Measurements from ENCODE around the gene SLC22A12.
"Not testable (repeated sequence)": the region's sequence is repeated elsewhere in the genome, so short reads cannot be mapped to it uniquely, and the experiment has no call there.

Gene SLC22A12

DNA sequence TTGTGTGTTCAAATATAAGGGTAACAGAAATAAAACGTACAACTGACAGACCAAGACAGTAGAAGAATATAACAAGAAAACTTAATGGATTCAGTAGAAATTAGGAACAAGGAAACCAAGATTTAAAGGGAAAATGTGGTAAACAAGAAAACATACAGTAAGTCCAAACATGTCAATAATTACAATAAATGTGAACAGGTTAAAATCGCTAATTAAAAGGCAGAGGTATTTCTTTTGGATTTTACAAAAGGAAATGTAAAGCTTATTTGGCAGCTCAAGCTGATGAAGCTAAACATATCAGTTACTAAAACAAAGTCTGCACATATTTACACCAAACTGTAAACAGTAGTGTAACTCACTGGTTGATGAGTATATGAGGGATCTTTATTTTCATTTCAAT, 2.3 kb upstream of the SLC22A12 start:
- no peak for DNase-seq (ENCODE audit: low spot score)

DNA sequence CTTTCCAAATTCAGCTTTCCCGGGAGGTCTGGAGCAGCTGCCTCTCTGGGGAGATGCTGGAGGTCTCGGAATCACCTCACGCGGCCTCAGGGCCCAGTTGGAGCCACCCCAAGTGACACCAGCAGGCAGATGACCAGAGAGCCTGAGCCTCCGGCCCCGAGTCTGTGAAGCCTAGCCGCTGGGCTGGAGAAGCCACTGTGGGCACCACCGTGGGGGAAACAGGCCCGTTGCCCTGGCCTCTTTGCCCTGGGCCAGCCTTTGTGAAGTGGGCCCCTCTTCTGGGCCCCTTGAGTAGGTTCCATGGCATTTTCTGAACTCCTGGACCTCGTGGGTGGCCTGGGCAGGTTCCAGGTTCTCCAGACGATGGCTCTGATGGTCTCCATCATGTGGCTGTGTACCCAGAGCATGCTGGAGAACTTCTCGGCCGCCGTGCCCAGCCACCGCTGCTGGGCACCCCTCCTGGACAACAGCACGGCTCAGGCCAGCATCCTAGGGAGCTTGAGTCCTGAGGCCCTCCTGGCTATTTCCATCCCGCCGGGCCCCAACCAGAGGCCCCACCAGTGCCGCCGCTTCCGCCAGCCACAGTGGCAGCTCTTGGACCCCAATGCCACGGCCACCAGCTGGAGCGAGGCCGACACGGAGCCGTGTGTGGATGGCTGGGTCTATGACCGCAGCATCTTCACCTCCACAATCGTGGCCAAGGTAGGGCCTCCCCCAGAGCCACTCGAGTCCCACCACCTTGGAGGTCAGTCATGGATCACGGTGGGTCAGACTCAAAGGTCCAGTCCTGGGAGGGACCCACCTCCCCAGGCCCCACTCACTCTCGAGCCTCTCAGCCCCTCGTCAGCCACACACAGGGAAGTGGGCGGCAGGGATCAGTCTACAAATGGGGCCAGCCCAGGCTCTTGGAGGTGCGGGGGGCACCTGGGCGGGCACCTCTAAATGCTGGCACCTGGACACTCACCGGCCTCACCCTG, 525 bp downstream of the SLC22A12 start:
- DNase-seq (ENCODE audit: low spot score): no peak

DNA sequence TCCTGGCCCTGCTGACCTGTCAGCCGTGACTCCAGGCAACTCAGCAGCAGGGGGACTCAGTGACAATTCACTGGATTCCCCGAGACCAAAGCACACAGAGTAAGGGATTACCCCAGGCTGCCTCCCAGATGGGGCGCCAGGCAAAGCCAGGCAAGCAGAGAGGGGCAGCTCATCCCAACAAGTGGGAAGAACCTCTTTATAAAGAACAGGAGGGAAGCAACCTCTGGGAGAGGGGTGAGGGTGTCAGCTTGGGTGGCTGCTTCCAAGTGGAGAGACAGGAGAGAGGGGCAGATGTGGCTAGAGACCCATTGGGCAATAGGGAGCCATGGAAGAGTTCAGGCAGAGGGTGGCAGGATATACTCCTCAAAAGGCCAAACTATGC, 1.2 kb downstream of the SLC22A12 start:
- DNase-seq (ENCODE audit: low spot score): no peak

GRCh38 chr11:64592656-64593055, 1.6 kb downstream of the SLC22A12 start:
- no peak for DNase-seq (ENCODE audit: low spot score)

- no peak for DNase-seq (ENCODE audit: low spot score)
Measured at GRCh38 chr11:64593156-64594105, 2.4 kb downstream of the SLC22A12 start.

DNA sequence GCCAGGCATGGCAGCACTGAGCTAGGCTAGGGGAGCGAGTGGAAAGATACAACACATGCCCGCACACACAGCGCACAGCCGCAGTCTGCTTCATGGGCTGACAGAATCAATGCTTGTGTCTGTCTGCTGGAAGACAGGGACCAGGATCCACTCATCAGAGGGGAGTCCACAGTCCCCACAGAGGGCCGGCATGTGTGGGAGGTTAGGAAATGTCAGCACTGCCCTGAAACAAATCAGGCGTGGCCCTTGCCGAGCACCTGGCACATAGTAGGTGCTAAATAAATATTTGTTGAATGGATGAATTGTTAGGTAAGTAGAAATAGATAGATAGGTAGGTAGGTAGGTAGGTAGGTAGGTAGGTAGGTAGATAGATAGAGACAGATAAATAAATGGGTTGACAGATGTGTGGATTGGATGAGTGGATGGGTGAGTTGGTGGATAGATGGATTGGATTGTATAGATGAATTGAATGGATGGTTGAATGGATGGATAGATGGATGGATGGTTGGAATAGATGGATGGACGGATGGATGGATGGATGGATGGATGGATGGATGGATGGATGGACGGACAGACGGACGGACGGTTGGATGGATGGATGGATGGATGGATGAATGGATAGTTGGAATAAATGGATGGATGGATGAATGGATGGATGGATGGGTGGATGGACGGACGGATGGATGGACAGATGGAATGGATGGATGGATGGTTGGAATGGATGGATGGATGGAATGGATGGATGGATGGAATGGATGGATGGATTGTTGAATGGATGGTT, 3.3 kb downstream of the SLC22A12 start:
- no peak for DNase-seq (ENCODE audit: low spot score)

DNA sequence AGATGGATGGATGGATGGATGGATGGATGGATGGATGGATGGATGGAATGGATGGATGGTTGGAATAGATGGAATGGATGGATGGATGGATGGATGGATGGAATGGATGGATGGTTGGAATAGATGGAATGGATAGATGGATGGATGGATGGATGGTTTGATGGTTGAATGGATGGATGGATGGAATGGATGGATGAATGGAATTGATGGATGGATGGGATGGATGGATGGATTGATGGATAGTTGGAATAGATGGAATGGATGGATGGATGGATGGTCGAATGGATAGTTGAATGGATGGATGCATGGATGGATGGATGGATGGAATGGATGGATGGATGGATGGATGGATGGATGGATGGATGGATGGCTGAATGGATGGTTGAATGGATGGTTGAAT, 4.9 kb downstream of the SLC22A12 start:
- not testable (repeated sequence) for DNase-seq (ENCODE audit: low spot score)

- no peak for DNase-seq (ENCODE audit: low spot score)
Measured at GRCh38 chr11:64597671-64598101, 6.7 kb downstream of the SLC22A12 start.

DNA sequence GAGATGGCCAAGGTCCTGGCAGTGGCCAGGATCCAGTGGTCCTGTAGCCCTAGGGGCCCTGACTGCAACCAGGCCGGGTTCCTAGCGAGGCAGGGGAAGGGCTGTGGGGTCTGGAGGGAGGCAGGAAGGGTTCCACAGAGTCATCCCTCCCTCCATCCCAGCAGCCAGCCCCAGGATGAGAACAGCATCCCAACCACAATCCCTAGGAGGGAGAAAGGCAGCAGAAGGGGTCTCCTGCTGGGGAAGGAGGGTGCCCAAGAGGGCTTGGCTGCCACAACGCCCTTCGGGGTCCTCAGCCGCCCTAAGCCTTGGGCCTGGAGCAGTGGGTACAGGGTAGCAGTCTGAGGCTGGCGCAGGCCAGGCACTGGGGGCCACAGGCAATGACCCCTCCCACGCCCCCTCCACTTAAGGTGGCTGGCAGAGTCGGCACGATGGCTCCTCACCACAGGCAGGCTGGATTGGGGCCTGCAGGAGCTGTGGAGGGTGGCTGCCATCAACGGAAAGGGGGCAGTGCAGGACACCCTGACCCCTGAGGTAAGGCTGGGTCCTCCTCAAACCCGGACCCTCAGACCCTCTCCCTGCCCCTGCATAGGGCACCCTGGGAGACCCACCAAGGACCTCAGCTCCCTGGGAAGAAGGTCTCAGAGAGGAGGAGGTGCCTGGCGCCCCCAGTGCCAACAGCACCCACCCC, 7.2 kb downstream of the SLC22A12 start:
- DNase-seq (ENCODE audit: low spot score): no peak

DNA sequence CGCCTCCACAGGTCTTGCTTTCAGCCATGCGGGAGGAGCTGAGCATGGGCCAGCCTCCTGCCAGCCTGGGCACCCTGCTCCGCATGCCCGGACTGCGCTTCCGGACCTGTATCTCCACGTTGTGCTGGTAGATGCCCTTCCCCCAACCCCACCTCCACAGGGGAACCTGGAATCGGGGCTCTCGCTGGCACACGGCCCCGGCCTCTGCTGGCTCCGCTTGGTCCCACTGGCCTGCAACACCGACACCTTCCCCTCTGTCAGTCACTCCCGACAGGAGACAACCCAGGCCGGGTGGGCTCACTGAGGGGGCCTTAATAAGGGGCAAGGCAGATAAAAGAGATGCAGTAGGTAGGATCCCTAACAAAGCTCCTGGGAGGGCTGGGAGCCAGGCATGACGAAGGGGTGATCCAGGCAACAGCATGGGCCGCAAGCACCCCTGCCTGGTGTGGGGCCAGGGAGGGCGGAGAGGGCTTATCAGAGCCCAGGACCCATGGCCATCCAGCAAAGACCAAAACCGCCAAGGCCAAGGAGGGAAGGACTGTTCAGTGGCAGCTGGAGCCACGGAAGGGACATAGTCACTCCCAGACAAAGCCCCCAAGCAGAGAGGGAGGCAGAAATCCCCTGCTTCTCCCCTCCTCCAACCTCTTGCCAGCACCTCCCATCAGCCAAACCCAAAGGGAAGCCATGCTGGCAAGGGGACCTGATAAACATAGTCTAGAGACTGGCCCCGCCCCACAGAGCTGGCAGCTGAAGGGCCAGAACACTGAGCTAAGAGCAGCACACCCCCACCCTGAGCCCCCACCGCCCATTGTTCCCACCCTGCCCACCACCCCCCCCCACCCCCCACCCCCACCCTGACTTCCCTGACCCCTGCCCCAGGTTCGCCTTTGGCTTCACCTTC, 8.0 kb downstream of the SLC22A12 start:
- DNase-seq (ENCODE audit: low spot score): no peak

DNA sequence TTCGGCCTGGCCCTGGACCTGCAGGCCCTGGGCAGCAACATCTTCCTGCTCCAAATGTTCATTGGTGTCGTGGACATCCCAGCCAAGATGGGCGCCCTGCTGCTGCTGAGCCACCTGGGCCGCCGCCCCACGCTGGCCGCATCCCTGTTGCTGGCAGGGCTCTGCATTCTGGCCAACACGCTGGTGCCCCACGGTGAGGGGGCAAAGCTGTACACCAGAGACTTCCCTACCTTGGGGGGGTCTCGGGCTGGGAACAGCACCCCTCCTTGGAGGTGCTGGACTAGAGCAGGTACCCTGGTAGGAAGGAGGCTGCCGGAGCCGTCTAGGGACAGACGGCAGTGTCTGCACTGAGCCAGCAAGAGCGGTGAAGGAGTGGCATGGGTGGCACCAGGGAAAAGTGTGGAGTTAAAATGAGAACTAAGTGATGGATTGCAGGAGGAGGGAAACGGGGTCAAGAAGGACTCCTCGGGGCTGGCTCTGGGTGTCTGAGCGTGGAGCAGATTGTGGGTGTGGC, 8.7 kb downstream of the SLC22A12 start:
- DNase-seq (ENCODE audit: low spot score): no peak

GRCh38 chr11:64600281-64600992, 9.4 kb downstream of the SLC22A12 start:
- no peak for DNase-seq (ENCODE audit: low spot score)

DNA sequence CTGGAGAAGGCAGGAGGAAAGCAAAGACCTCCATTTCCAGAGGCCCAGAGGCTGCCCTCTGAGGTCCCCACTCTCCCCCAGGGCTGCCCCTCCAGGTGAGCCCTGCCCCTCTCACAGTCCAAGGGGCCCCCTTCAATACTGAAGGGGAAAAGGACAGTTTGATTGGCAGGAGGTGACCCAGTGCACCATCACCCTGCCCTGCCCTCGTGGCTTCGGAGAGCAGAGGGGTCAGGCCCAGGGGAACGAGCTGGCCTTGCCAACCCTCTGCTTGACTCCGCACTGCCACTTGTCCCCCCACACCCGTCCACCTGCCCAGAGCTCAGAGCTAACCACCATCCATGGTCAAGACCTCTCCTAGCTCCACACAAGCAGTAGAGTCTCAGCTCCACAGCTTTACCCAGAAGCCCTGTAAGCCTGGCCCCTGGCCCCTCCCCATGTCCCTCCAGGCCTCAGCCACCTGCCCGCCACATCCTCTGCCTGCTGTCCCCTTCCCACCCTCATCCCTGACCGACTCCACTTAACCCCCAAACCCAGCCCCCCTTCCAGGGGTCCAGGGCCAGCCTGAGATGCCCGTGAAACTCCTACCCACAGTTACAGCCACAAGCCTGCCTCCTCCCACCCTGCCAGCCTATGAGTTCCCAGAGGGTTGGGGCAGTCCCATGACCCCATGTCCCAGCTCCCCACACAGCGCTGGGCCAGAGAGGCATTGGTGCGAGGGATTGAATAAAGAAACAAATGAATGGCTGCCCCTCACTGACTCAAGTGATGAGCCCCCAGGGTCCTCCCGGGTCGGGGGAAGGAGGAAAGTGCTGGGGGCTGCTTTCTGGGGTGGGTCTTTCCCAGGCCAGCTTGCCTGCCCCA, 10.8 kb downstream of the SLC22A12 start:
- DNase-seq (ENCODE audit: low spot score): no peak

DNA sequence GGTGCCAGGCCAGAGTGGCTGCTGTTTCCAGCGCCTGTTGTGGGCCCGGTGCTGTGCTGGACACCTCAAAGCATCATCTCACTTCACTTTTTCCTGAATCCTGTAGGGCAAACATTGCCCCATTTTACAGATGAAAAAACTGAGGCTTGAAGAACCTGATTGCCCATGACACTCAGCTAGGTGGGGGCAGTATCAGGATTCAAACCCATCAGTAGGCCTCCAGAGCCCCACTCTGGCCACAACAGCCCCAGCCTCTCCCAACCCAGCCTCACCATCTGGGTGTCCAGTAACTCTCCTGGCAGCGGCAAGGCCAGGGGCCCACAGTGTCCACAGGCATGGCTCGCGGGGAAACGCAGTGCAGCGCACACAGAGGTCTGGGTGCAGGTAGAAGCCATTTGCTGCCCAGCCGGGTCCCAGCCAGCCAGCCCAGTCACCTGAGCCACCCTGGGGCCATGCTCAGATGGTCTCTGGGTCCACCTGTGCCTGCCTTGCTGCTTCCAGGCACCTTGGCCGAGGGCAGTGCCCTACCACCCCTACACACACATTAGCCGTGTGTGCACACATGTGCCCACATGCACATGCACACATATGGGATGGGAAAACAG, 11.5 kb downstream of the SLC22A12 start:
- DNase-seq (ENCODE audit: low spot score): no peak

DNA sequence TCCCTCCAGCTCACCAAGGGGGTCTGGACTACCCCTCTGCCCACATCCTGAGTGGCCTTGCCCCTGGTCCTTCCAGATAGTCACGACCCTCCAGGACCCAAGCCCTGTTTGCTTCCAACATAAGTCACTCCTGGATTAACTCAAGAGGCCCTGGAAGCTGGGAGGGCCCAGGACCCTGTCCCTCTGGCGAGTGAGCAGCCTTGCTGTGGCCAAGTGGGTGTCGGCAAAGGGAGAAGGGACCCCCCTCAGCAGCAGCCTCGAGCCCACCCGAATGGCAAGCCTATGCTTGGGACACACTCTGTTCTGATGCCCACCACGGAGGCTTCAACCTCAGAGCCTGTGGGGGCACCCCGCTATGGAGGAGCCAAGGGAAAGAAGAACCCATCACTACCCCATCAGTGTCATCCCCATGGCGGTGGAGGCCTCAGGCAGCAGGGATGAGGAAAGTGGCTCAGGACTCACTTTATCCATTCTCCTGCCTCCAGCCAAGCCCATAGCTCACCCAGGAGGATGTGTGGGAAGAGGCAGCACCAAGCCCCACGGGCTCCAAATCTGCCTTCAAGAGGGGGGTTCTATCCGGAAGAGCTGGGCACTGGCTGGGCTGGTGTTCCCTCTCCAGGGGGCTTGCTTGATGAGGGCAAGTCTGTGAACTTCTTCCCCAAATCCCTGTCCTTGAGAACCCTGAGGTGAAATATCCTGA, 12.5 kb downstream of the SLC22A12 start:
- no peak for DNase-seq (ENCODE audit: low spot score)

DNA sequence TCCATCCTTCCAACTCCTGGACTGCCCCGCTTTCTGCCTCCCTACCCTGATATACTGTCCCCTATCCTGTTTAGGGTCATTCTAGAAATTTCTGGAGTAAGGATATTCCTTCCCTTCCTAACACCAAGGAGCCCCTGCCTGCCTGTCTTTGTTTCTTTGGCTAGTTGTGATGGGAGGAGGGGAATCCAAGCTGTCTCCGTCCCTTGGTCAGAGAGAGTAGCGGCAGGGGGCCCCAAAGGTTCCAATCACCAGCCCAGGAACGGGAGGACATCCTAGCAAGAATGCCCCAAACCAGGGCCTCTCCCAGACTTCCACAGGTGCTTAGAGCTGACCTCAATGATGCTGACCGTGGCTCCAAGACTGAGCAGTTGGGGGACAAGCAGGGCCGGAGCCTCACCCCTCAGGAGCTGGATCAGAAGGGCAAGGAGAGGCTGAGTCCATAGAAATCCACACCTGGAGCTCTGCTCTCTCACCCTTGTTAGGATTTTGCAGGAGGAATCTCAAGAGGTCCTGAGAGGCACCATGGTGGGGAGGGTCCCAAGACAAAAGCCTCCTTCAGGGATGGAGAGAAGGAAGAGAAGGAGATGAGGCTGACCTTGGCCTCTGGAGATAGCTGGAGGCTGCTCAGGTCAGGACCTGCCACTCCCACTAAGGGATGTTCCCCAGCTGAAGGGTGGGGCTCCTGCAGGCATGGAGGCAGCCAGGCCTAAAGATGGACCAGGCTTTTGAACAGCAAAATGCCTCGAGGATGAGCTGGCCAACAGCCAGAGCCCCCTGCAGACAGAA, 13.6 kb downstream of the SLC22A12 start:
- no peak for DNase-seq (ENCODE audit: low spot score)

- no peak for DNase-seq (ENCODE audit: low spot score)
Measured at GRCh38 chr11:64605244-64605560, 14.2 kb downstream of the SLC22A12 start.

All from D341Med (cell line).